Mesenchymal stem cell (in vitro differentiated cells and primary cell): ENCODE data around the gene MUC22.

ENCODE experiments used
- DNase-seq: peaks from one replicate; pipeline ENCODE4 v3.0.0-alpha.2; 2013
- H2AFZ ChIP-seq: one replicate; pipeline ENCODE4 v1.6.1; 2013; ENCODE audit warnings: low read depth, mild to moderate bottlenecking, control low read depth, inconsistent platforms, low read length, moderate library complexity
- H2AK5ac ChIP-seq: 2 replicates; pipeline ENCODE4 v1.6.1; 2013; ENCODE audit warnings: low read length, moderate library complexity, mild to moderate bottlenecking, inconsistent platforms; ENCODE audit not compliant: severe bottlenecking
- H2BK120ac ChIP-seq: one replicate; pipeline ENCODE4 v1.6.1; 2013; ENCODE audit warnings: low read depth, mild to moderate bottlenecking, inconsistent platforms, low read length, moderate library complexity
- H2BK12ac ChIP-seq, 2 experiments: one replicate each; pipeline ENCODE4 v1.6.1; 2013; ENCODE audit warnings: inconsistent platforms in 2 of 2, low read length in 2 of 2, mild to moderate bottlenecking in 2 of 2, moderate library complexity in 2 of 2, control low read depth in 1 of 2
- H2BK15ac ChIP-seq: one replicate; pipeline ENCODE4 v1.6.1; 2013; ENCODE audit warnings: mild to moderate bottlenecking, low read depth, inconsistent platforms; ENCODE audit not compliant: poor library complexity, severe bottlenecking
- H2BK5ac ChIP-seq: 2 replicates; pipeline ENCODE4 v1.6.1; 2013; ENCODE audit warnings: low read depth, mild to moderate bottlenecking, low read length, control low read depth, inconsistent platforms; ENCODE audit not compliant: poor library complexity, severe bottlenecking
- H3K14ac ChIP-seq, 2 experiments: one replicate each; pipeline ENCODE4 v1.6.1; 2013; ENCODE audit warnings: inconsistent platforms in 2 of 2, low read length in 2 of 2, control low read depth in 1 of 2, mild to moderate bottlenecking in 1 of 2, moderate library complexity in 1 of 2
- H3K18ac ChIP-seq, 2 experiments: one replicate each; pipeline ENCODE4 v1.6.1; 2013; ENCODE audit warnings: inconsistent platforms in 2 of 2, low read length in 2 of 2, control low read depth in 1 of 2, low read depth in 1 of 2, mild to moderate bottlenecking in 1 of 2
- H3K23ac ChIP-seq, 2 experiments: one replicate each; pipeline ENCODE4 v1.6.1; 2013; ENCODE audit warnings: inconsistent platforms in 2 of 2, low read length in 2 of 2, mild to moderate bottlenecking in 2 of 2, moderate library complexity in 2 of 2, control low read depth in 1 of 2
- H3K27ac ChIP-seq: 2 replicates; pipeline ENCODE4 v1.5.1; 2013; ENCODE audit warnings: mild to moderate bottlenecking, moderate library complexity, low read length, control low read depth, inconsistent platforms; ENCODE audit not compliant: poor library complexity, severe bottlenecking
- H3K27me3 ChIP-seq, 2 experiments: 2 replicates each; pipeline versions ENCODE4 v1.6.1 to v1.7.0; 2013; ENCODE audit warnings: low read length in 2 of 2, mild to moderate bottlenecking in 2 of 2, moderate library complexity in 2 of 2, control low read depth in 1 of 2, inconsistent platforms in 1 of 2; ENCODE audit not compliant: control insufficient read depth in 1 of 2, insufficient read depth in 1 of 2
- H3K36me3 ChIP-seq, 2 experiments: 2 replicates each; pipeline versions ENCODE4 v1.6.1 to v1.7.0; 2013; ENCODE audit warnings: low read length in 2 of 2, control low read depth in 1 of 2, inconsistent platforms in 1 of 2, low read depth in 1 of 2, mild to moderate bottlenecking in 1 of 2; ENCODE audit not compliant: insufficient read depth in 2 of 2, control insufficient read depth in 1 of 2
- H3K4ac ChIP-seq, 2 experiments: one replicate each; pipeline ENCODE4 v1.6.1; 2013; ENCODE audit warnings: inconsistent platforms in 2 of 2, low read length in 2 of 2, mild to moderate bottlenecking in 2 of 2, moderate library complexity in 2 of 2, control low read depth in 1 of 2, low read depth in 1 of 2
- H3K4me1 ChIP-seq: 2 replicates; pipeline ENCODE4 v1.6.1; 2013; ENCODE audit warnings: low read depth, low read length, control low read depth; ENCODE audit not compliant: control insufficient read depth, insufficient read depth
- H3K4me2 ChIP-seq: 2 replicates; pipeline ENCODE4 v1.6.1; 2013; ENCODE audit warnings: low read length, mild to moderate bottlenecking, inconsistent platforms; ENCODE audit not compliant: poor library complexity, severe bottlenecking
- H3K4me3 ChIP-seq, 2 experiments: 2 replicates each; pipeline versions ENCODE4 v1.5.1 to v1.7.0; 2013; ENCODE audit warnings: low read length in 2 of 2, mild to moderate bottlenecking in 2 of 2, control low read depth in 1 of 2, low read depth in 1 of 2; ENCODE audit not compliant: insufficient read depth in 1 of 2
- H3K79me1 ChIP-seq: replicated peaks from 2 replicates; pipeline ENCODE4 v1.6.1; 2013; ENCODE audit warnings: mild to moderate bottlenecking, control low read depth, low read length, inconsistent platforms; ENCODE audit not compliant: poor library complexity, severe bottlenecking
- H3K9ac ChIP-seq: 2 replicates; pipeline ENCODE4 v1.7.0; 2013; ENCODE audit warnings: mild to moderate bottlenecking, low read length, moderate library complexity
- H3K9me3 ChIP-seq: 2 replicates; pipeline ENCODE4 v1.7.0; 2013; ENCODE audit warnings: mild to moderate bottlenecking, low read length; ENCODE audit not compliant: control insufficient read depth
- H4K8ac ChIP-seq: one replicate; pipeline ENCODE4 v1.6.1; 2013; ENCODE audit warnings: inconsistent platforms, mild to moderate bottlenecking, low read length, moderate library complexity
- H4K91ac ChIP-seq: one replicate; pipeline ENCODE4 v1.6.1; 2013; ENCODE audit warnings: mild to moderate bottlenecking, low read length, inconsistent platforms
- WGBS: methylation state at CpG from one replicate; pipeline ENCODE4 v1.1.7; 2013; ENCODE audit warnings: mixed read lengths; 5-methylcytosine and 5-hydroxymethylcytosine counted together

The MUC22 gene

GRCh38 chr6:31025595-31025994 lies 15.3 kb downstream of the MUC22 start:
- Histone ChIP-seq H2BK15ac (no peak overlapping the region), H2BK5ac (no peak overlapping the region), H3K23ac (no peak overlapping the region), H2AFZ (no peak overlapping the region), H3K27me3 (peaks cover 21 to 58% of the 10 kb centered on the region in 2 experiments), H2BK120ac (no peak overlapping the region), H4K91ac (no peak overlapping the region), H2BK12ac (no peak overlapping the region), H3K14ac (no peak overlapping the region), H3K4ac (no peak overlapping the region), H2AK5ac (no peak overlapping the region), H3K36me3 (no peaks in the 10 kb centered on the region), H4K8ac (no peak overlapping the region), H3K9ac (no peak overlapping the region), H3K4me3 (no peak overlapping the region), H3K4me2 (no peak overlapping the region), H3K4me1 (no peaks in the 10 kb centered on the region), H3K79me1 (no peaks in the 10 kb centered on the region), H3K18ac (no peak overlapping the region), H3K9me3 (peaks cover 13% of the 10 kb centered on the region), H3K27ac (no peak overlapping the region)
- DNase-seq: no peak
- WGBS: 70% methylated on average over 4 of the region's 4 CpGs

GRCh38 chr6:31031095-31031494 lies 20.8 kb downstream of the MUC22 start:
- no peak overlapping the region for H2BK120ac ChIP-seq
- H2AK5ac ChIP-seq: no peak overlapping the region
- no peak overlapping the region for H3K14ac ChIP-seq
- H3K4me2 ChIP-seq: no peak overlapping the region
- H3K23ac ChIP-seq: no peak overlapping the region
- H4K8ac ChIP-seq: no peak overlapping the region
- H3K36me3 ChIP-seq: no peaks in the 10 kb centered on the region
- no peak overlapping the region for H2BK12ac ChIP-seq
- peaks cover 13% of the 10 kb centered on the region for H3K9me3 ChIP-seq
- H4K91ac ChIP-seq: no peak overlapping the region
- H3K4me1 ChIP-seq: no peaks in the 10 kb centered on the region
- peaks cover 21 to 45% of the 10 kb centered on the region in 2 experiments for H3K27me3 ChIP-seq
- no peak overlapping the region for H3K9ac ChIP-seq
- no peak overlapping the region for H3K4ac ChIP-seq
- H2BK15ac ChIP-seq: no peak overlapping the region
- no peaks in the 10 kb centered on the region for H3K79me1 ChIP-seq
- H2BK5ac ChIP-seq: no peak overlapping the region
- 87% methylated on average over 5 of the region's 6 CpGs for WGBS
- no peak overlapping the region for H2AFZ ChIP-seq
- no peak for DNase-seq
- no peak overlapping the region for H3K27ac ChIP-seq
- H3K4me3 ChIP-seq: no peak overlapping the region
- H3K18ac ChIP-seq: no peak overlapping the region

- no peak overlapping the region for H2BK12ac ChIP-seq
- H3K27ac ChIP-seq: no peak overlapping the region
These were observed 22.8 kb downstream of the MUC22 start for GRCh38 chr6:31033075-31033474.

GRCh38 chr6:31035862-31036497 lies 25.7 kb downstream of the MUC22 start:
- no peak overlapping the region for H3K4ac ChIP-seq
- H2AFZ ChIP-seq: no peak overlapping the region
- no peak overlapping the region for H3K9ac ChIP-seq
- no peak overlapping the region for H3K23ac ChIP-seq
- no peak overlapping the region for H4K8ac ChIP-seq
- DNase-seq: no peak
- no peak overlapping the region for H3K14ac ChIP-seq
- H3K79me1 ChIP-seq: no peaks in the 10 kb centered on the region
- H3K18ac ChIP-seq: no peak overlapping the region
- no peak overlapping the region for H2BK120ac ChIP-seq
- H3K36me3 ChIP-seq: no peaks in the 10 kb centered on the region
- H3K27ac ChIP-seq: no peak overlapping the region
- peaks cover 6% of the 10 kb centered on the region for H3K4me1 ChIP-seq
- no peak overlapping the region for H2BK5ac ChIP-seq
- no peak overlapping the region for H2BK12ac ChIP-seq
- no peaks in the 10 kb centered on the region for H3K9me3 ChIP-seq
- no peak overlapping the region for H3K4me2 ChIP-seq
- no peak overlapping the region for H3K4me3 ChIP-seq
- H2AK5ac ChIP-seq: no peak overlapping the region
- peaks cover 0 to 9% of the 10 kb centered on the region in 2 experiments for H3K27me3 ChIP-seq
- no peak overlapping the region for H2BK15ac ChIP-seq
- H4K91ac ChIP-seq: no peak overlapping the region
- 86% methylated on average over 3 of the region's 4 CpGs for WGBS

More at GRCh38 chr6:31033075-31033474, 22.8 kb downstream of the MUC22 start:
- no peak overlapping the region for H2AFZ ChIP-seq
- no peak overlapping the region for H2AK5ac ChIP-seq
- DNase-seq: no peak
- no peak overlapping the region for H3K14ac ChIP-seq
- no peak overlapping the region for H2BK120ac ChIP-seq
- H2BK15ac ChIP-seq: no peak overlapping the region
- no peaks in the 10 kb centered on the region for H3K79me1 ChIP-seq
- peaks cover 6% of the 10 kb centered on the region for H3K4me1 ChIP-seq
- no peak overlapping the region for H4K8ac ChIP-seq
- H3K18ac ChIP-seq: no peak overlapping the region
- H3K27me3 ChIP-seq: peaks cover 11 to 25% of the 10 kb centered on the region in 2 experiments
- no peak overlapping the region for H3K4me2 ChIP-seq
- H3K23ac ChIP-seq: no peak overlapping the region
- H3K4me3 ChIP-seq: no peak overlapping the region
- no peak overlapping the region for H3K9ac ChIP-seq
- no peak overlapping the region for H2BK5ac ChIP-seq
- no peak overlapping the region for H4K91ac ChIP-seq
- H3K4ac ChIP-seq: no peak overlapping the region
- peaks cover 8% of the 10 kb centered on the region for H3K9me3 ChIP-seq
- WGBS: 81% methylated on average over 4 of the region's 4 CpGs
- no peaks in the 10 kb centered on the region for H3K36me3 ChIP-seq
